GM19025 (cell line): ENCODE results near the gene CNTFR.

Experiments used
- ATAC-seq: cut with Tn5 transposase; IDR thresholded peaks from one replicate; pipeline ENCODE4 v1.9.1; 2021; ENCODE audit warnings: mild to moderate bottlenecking, low read depth, moderate library complexity; ENCODE audit not compliant: unreplicated experiment

The CNTFR gene

DNA sequence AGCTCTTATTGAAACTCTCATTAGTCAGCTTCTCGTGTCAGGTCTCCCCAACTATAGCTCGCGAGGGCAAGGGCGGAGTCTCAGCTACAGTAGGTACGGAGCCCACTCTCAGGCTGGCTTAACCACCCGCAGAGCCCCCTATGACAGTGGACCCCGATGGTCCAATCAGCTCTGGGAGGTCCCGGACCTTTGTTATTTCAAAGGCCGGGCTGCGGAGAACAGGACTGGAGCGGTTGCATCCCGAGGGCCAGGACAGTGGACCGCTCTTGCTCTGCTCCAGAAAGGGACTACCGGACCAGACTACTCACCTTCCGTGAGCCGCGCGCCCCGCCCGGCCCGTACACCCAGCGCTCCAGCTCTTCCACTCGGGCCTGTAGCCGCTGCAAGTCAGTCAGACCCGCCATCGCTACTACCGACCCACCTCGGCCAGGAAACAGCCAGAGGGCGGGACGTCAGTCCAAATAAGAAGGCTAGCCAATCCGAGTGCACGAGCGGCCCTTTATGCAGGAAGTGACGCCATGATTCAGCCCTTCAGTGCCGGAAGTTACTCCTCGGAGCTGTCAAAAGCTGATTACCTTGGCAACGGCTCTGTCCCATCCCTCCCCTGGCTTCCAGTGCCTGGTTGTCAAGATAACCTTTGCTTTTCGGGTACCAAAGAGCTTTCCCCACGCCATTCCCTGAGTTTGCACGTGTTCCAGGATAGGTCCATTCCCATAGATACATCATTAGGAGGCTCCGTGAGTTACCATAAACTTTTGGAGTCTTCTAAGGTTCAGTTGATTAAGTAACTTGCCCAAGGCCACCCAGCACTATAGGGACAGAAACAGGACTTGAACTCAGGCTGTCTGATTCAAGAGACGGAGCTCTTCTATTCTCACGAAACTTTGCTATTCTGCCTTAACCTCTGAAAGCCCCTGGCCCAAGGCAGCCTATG, 30.8 kb upstream of the CNTFR start, which contains the start of gene DCTN3:
Gene DCTN3, minus strand, starts transcription at position 435 of the 934 bp plus-strand sequence. Its CDS starts 31 bp downstream, at position 404.
- ATAC-seq, result peak; percentile 98

DNA sequence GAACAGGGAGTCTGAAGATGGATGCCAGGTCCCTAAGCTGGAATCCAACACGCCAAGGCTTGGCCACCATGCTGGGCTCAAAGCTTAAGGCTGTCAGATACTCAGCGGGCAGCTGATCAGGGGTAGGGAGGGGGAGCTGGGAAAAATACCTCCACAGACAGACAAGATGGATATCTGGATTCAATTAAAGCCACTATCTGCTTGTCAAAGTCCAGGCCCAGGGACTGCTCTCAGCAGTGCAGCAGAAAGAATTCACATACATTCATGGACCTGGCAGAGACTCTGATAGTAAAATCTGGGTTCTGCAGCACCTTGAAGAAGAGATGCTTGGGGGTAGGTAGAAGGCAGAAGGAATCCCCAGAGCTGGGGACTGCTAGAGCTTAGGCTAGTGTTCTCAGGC, 25.6 kb upstream of the CNTFR start:
- ATAC-seq, result no peak

GRCh38 chr9:34612788-34613390, 23.4 kb upstream of the CNTFR start:
- no peak for ATAC-seq

DNA sequence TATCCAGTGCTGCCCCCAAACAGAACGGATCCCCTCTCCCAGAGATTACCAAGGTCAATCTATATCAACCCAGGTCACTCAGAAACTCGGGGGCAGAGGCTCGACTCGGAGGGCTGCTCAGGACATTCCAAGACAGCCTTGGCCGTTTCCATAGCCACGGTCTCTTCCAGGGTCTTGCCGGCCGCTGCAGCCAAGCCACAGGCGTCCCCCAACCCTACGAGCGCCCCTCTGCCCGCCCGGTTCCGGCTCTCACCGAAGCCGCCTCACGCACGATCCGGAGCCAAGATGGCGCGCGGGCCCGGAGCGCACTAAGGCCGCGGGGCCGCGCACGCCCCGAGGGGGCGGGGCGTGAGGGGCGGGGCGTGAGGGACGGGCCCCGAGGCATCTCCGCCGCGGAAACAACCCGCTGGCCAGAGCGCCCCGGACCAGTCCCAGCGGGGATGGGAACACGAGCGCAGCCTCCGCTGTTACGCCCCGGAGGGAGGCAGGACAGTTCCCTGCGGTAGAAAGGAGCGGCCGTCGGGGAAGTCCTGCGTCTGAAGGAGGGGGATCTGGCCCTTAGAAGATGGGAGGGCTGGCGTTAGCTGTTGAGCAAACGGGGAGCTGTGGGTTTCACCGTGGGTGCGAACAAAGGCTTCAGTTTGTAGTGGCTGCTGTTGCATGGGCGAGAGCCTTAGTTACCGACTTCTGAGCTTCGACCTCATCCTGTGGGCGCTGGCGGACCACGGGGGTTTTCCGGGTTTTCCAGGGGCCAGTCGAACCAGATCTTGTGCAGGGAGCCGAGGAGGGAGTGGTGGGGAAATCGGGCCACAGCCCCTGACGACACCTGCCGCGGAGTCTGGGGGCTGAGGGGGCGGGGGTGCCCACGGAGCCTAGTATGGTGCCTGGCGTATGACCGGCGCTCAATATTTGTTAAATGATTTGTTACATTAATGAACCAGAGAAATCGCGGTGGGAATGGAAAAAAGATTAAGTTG, 22.6 kb upstream of the CNTFR start, which contains the start of gene RPP25L:
Gene RPP25L, minus strand, starts transcription at position 287 of the 977 bp plus-strand sequence. CDS start 801 bp downstream, outside the sequence.
- peak; percentile 92 for ATAC-seq

- ATAC-seq, result no peak
Observed at GRCh38 chr9:34611251-34611810, 21.8 kb upstream of the CNTFR start.

DNA sequence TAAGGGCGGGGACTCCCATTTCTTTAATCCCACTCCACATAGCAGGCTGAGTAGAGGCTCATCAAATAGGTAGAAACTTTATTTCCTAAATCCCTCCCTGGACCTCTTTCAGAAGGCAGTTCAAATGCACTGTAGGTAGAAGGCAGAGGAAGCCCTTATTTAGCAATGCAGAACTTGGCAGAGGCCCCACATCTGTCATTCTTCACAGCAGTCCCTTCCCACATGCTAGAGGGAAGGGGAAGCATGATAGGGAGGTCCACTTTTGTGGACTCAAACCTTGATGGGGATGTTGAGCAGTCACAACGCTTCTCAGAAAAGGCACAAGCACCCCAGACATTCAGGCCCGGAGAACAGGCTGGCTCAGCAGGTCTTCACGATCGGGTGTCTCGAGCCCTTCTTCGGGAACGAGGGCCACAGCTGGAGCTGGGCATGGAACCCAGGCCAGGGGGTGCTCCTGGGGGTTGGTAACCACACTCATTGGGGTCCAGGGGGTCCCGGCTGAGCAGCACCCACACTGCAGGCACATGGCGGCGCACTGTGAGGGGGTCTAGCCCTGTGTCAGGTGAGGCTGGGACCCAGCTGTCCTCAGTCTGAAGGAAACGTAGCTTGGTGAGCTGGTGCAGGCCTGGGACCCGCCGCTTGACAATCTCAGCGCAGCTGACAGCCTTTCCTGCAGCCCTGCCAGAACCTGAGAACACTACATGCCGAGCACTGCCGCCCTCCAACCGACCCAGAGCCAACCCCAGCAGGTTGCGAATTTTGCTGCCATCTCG, 21.1 kb upstream of the CNTFR start:
- ATAC-seq, result no peak

DNA sequence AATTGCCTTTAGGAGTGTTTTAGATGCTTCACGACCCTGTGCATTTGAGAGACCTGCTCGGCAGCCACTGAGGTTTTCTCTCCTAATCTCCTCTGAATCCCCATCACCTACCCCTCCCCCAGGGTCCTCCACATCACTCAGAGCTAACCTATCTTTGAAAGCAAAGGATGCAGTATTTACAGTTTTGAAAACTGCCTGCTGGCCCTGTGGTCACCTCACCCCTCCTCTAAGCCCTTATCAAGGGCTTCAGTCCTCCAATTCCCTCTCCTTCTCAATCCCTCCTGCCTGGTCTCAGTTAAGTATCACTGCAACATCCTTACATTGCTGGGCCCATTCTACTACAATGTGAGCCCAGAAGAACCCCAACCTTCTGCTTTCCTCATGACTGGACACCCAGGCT, 17.8 kb upstream of the CNTFR start:
- no peak for ATAC-seq

DNA sequence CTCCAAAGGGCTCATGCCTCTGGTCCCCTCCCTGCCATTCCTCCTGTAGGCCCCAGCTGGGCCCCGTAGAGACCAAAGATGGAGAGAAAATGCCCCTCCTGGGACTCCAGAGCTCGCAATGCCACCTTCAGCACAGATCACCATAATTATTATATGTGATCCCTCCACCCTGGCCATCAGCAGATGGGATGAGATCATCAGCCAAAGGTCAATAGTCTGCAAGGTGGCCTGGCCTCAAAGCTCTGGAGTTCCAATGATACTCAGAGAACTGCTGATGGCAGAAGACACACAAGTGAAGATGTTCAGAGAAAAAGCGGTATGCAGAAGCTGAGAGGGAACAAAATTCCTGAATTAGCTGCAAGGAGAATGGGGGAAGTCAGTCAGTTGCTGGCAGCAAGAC, 17.4 kb upstream of the CNTFR start:
- no peak for ATAC-seq

DNA sequence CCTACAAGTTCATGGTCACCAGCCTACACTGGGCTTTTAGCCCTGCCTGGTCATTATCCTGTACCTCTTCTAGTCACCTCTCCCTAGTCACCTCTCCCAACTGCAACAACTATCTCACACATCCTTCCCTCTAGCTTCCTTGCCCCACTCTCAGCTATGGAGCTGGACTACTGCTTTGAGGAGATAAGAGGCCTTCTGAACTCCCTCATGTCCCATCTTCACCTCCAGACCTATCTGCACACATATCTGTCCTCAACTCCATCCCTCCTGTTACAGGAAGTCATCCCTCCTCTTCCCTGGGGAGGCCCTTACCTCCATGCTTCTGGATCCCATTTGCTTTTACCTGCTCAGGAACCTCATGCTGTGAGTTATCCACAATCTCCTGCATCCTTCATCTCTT, 16.7 kb upstream of the CNTFR start:
- ATAC-seq, result no peak

- ATAC-seq, result peak; percentile 61
Observed at GRCh38 chr9:34603610-34604231, 14.2 kb upstream of the CNTFR start.

- ATAC-seq, result no peak
Observed at GRCh38 chr9:34601937-34602573, 12.5 kb upstream of the CNTFR start.

GRCh38 chr9:34600908-34601307, 11.4 kb upstream of the CNTFR start:
- no peak for ATAC-seq

DNA sequence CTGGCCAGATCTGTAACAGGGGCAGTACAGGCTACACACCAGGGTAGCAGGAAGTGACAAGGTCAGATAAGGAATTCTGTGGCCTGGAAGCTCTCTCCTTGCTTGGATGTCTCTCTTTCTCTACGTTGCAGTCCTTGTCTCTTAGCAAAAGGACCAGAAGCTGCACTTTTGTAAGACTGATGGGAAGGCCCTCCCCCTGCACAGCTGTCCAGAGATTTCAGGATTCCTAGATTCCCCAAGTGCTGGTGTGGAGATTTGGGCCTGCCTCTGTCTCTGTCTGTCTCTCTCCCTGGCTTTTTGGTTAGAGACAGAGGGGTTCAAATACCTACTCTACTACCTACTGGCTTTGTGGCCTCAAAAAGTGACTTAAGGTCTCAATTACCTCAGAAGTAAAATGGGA, 10.0 kb upstream of the CNTFR start:
- ATAC-seq, result no peak

DNA sequence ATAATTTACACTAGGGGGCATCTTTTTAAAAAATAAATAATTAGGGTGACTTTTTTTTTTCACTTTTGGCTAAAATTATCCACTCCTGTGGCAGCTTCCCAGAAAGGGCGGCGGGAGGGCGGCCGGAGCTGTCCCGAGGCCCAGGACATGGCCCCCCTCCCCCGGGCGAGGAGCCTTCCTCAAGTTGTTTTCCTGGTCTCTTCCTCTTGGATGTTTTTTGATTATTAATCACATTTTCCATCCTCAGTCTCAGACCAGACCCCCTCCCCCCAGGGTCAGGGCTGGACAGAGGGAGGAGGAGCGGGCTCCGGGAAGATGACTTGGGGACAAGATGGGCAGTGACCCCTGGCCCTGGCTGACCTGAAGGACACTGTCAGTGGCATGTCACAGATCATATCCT, 4.7 kb upstream of the CNTFR start:
- ATAC-seq, result no peak

DNA sequence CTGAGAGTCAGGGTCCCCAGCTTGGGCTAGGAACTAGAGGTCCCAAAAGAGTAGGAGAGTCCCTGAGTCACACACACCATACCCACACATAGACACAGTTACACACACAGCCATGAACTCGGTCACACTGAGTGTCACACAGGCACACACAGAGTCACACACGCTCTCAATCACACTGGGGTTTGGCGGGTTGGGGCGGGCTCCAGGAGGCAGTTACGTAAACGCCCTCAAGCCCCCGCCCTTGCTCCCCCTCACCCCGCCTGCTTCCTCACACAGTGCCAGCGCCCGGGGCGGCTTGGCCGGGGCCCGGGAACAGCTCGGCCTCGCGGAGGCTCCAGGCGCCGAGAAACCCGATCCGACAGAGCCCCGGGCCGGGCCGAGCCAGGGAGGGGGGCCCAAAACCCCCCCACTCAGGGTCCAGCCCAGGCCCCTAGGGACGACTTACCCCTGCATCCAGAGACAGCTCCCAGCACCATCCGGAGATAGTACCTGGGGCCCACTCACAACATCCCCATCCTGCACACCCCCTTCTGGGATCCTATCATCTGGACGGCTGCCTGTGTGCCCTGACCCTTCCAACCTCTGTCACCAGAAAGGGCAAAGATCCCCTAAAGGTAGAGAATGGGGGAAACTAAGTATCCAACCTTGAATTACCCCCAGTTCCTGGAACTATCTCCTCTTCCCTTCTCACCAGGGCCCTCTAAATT, 3.5 kb upstream of the CNTFR start:
- ATAC-seq, result no peak

GRCh38 chr9:34591917-34592866, 2.7 kb upstream of the CNTFR start:
- ATAC-seq, result no peak
